AG04450 (cell line): Measurements from ENCODE around the gene GRB10. TPM values are rescaled to one million over a fixed set of nuclear protein-coding genes. Genes with fewer than 3 reads are reported as not detected.

ENCODE experiments used
- CTCF ChIA-PET: fragments of 300-600, 350-600 bp; formaldehyde crosslinking; extraction: SDS; loops from one replicate; lab custom pipeline; 2022; ENCODE audit warnings: antibody characterized with exemption, inconsistent platforms; lab: Charles Lee
- POLR2A ChIA-PET: fragments of 350-600 bp; formaldehyde crosslinking; extraction: SDS; loops from one replicate; lab custom pipeline; 2021; ENCODE audit warnings: antibody characterized with exemption, inconsistent platforms; lab: Yijun Ruan, JAX
- DNase-seq: peaks from one replicate; pipeline ENCODE4 v3.0.0-alpha.2; 2011; ENCODE audit warnings: low read depth, low spot score
- H3K27ac ChIP-seq: one replicate; pipeline ENCODE4 v1.5.1; 2012; ENCODE audit warnings: low read depth, low read length, control low read depth
- H3K27me3 ChIP-seq: one replicate; pipeline ENCODE4 v1.6.0; 2012; ENCODE audit warnings: low read length; ENCODE audit not compliant: control insufficient read depth, insufficient read depth
- H3K4me3 ChIP-seq: 2 replicates; pipeline ENCODE4 v1.5.1; 2011; ENCODE audit warnings: mild to moderate bottlenecking, low read depth, low read length, control low read depth
- H3K9me3 ChIP-seq: 2 replicates; pipeline ENCODE4 v1.5.1; 2012; ENCODE audit warnings: low read length; ENCODE audit not compliant: control insufficient read depth, insufficient read depth
- CTCF ChIP-seq: IDR thresholded peaks from 2 replicates; pipeline ENCODE4 v1.5.1; 2011; ENCODE audit warnings: low read depth, low read length, control low read depth, inconsistent platforms
- polyA plus RNA-seq: library from polyadenylated mRNA; depleted of rRNA; stranded (reverse); fragments of >200 nt; gene quantifications from 2 replicates; pipeline ENCODE4 v1.2.3, GENCODE V29; 2011

The GRB10 gene
- polyA plus RNA-seq, 1 experiment: 8.0 TPM

DNA sequence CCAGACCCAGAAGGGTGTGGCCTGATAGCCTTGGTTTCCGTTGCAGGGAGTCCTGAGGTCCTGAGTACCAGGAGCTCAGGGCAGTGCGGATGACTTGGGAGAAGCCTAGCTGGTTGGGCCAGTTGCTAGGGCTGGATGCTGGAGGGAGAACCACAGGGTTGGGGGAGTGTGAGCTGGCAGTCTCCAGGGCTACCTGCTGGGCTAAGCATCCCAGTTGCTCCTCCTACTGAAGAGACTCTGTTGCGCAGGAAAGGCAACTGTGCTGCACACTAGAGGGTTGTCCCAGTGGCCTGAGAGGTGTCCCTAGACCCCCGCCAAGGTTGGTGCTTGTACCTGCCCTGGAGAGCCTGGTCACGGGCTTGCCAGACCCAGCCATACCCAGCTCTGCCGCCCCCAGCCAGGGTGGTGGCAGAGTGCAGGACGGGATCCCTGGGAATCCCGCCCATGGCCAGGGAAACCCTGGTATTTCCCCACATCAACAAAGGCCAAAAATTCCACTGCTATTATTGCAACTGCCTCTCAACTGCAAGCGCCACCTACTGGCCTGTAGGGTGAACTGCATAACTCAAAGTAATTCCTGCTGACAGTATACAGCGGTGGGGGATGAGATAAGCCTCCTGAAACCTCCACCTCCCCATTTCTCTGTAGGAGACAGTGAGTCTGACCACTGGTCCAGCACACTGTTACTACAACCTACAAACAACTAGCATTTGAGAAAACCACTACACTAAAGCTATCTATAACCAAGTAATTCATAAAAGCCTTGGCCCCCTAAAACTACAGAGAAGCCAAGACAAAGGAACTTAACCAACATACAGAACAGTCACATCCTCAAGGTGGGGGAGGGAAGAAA lies 149.9 kb downstream of the GRB10 start:
- peak; percentile 87 for TF ChIP-seq CTCF
- ChIA-PET POLR2A (no interaction called here), CTCF (interaction anchor here (0.6 to 3.5 kb wide), 22 partner anchors 9 to 530 kb away, joined by 3 to 27 read pairs (median 5); partner anchors contain the start of gene FIGNL1)
- Histone ChIP-seq H3K9me3 (no peaks in the 10 kb centered on the region), H3K27me3 (no peaks in the 10 kb centered on the region), H3K27ac (no peak overlapping the region), H3K4me3 (no peak overlapping the region)
- DNase-seq: no peak

DNA sequence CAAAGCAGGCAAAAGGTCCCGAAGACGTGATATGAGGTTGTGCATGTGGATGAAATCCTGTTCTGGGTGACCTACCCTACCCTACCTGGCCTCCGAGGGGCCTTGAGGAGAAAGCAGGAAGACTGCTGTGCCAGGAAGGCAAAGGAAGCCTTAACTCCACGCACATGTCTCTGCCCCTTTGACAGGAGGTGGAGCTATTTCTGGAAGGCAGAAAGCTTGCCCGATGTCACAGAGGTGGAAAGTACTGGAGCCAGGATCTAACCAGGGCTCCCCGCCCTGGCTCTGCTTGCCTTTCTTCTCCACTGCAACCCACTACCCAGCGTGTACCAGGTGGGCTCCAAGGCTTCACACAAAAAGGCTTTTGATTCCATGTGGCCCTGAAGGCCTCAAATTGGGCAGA lies 151.1 kb downstream of the GRB10 start:
- no peak overlapping the region for H3K4me3 ChIP-seq
- no peak overlapping the region for H3K27ac ChIP-seq
- DNase-seq: no peak
- H3K9me3 ChIP-seq: no peaks in the 10 kb centered on the region
- no peaks in the 10 kb centered on the region for H3K27me3 ChIP-seq
- ChIA-PET POLR2A (no interaction called here), CTCF (interaction anchor here (1.1 to 3.5 kb wide), 3 partner anchors 164 to 530 kb away, joined by 3 to 27 read pairs (median 3); no protein-coding TSS in a partner anchor)
- TF ChIP-seq CTCF: no peak

GRCh38 chr7:50631100-50631499 lies 151.6 kb downstream of the GRB10 start:
- Histone ChIP-seq H3K9me3 (no peaks in the 10 kb centered on the region), H3K4me3 (no peak overlapping the region), H3K27me3 (no peaks in the 10 kb centered on the region), H3K27ac (no peak overlapping the region)
- POLR2A ChIA-PET: no interaction called here
- DNase-seq: no peak
- CTCF ChIA-PET: interaction anchor here (1.1 to 1.4 kb wide), 3 partner anchors 21 to 530 kb away, joined by 3 read pairs; no protein-coding TSS in a partner anchor
- no peak for TF ChIP-seq CTCF

- H3K4me3 ChIP-seq: no peak overlapping the region
- CTCF ChIA-PET: interaction anchor here (0.6 to 1.2 kb wide), 2 partner anchors 15 to 512 kb away, joined by 3 read pairs; no protein-coding TSS in a partner anchor
- no peak overlapping the region for H3K27ac ChIP-seq
- no peak for TF ChIP-seq CTCF
- POLR2A ChIA-PET: no interaction called here
- H3K27me3 ChIP-seq: no peaks in the 10 kb centered on the region
- H3K9me3 ChIP-seq: no peaks in the 10 kb centered on the region
- no peak for DNase-seq
These were observed 153.3 kb downstream of the GRB10 start for GRCh38 chr7:50629238-50629901.
